Upper lobe of left lung (tissue), 6 donors: ENCODE measurements around the gene FNDC7. TPM values are rescaled to one million over a fixed set of nuclear protein-coding genes. Genes with fewer than 3 reads are reported as not detected.

ENCODE experiments used
- ATAC-seq, 2 donors: fragments of 200-7000 bp; cut with Tn5 transposase; one replicate each; pipeline ENCODE4 v1.9.1; 2022; ENCODE audit warnings: mild to moderate bottlenecking in 2 of 2, moderate library complexity in 2 of 2; ENCODE audit not compliant: low FRiP score in 2 of 2
- DNase-seq, 2 donors: peaks; one replicate each; pipeline ENCODE4 v3.0.0-alpha.2; 2019 to 2020
- H3K27ac ChIP-seq, 4 donors: fragments of 200-600 bp; sonication (generic); one replicate each; pipeline ENCODE4 v1.5.1; 2016 to 2019
- H3K27me3 ChIP-seq, 4 donors: fragments of 200-600 bp; sonication (generic); one replicate each; pipeline ENCODE4 v1.5.1; 2017 to 2019
- H3K36me3 ChIP-seq, 4 donors: fragments of 200-600 bp; sonication (generic); one replicate each; pipeline ENCODE4 v1.5.1; 2016 to 2019
- H3K4me1 ChIP-seq, 4 donors: fragments of 200-600 bp; sonication (generic); one replicate each; pipeline ENCODE4 v1.5.1; 2018 to 2019
- H3K4me3 ChIP-seq, 4 donors: fragments of 200-600 bp; sonication (generic); one replicate each; pipeline ENCODE4 v1.5.1; 2017 to 2019; ENCODE audit warnings: mild to moderate bottlenecking in 2 of 4, moderate library complexity in 1 of 4
- H3K9me3 ChIP-seq, 4 donors: fragments of 200-600 bp; sonication (generic); one replicate each; pipeline ENCODE4 v1.5.1; 2018 to 2019
- CTCF ChIP-seq, 6 experiments: fragments of 450-650 bp in 4 of 6; fragments of 200-600 bp in 2 of 6; sonication (generic) in 2 of 6; IDR thresholded peaks; one replicate each; pipeline ENCODE4 v1.5.1; 2016 to 2019; ENCODE audit warnings: antibody characterized with exemption in 6 of 6
- EP300 ChIP-seq, 4 donors: sonication (generic); formaldehyde crosslinking; IDR thresholded peaks; one replicate each; pipeline ENCODE4 v1.5.1; 2017; ENCODE audit warnings: antibody characterized with exemption in 4 of 4, control low read depth in 2 of 4
- POLR2A ChIP-seq, 4 donors: fragments of 450-650 bp; IDR thresholded peaks; one replicate each; pipeline ENCODE4 v1.5.1; 2016 to 2017; ENCODE audit warnings: antibody characterized with exemption in 4 of 4, mild to moderate bottlenecking in 2 of 4
- POLR2AphosphoS5 ChIP-seq, 2 donors: sonication (generic); formaldehyde crosslinking; IDR thresholded peaks; one replicate each; pipeline ENCODE4 v1.5.1; 2017; ENCODE audit warnings: antibody characterized with exemption in 2 of 2
- WGBS, 2 donors: methylation state at CpG; one replicate each; pipeline ENCODE4 v1.1.5; 2017 to 2018; 5-methylcytosine and 5-hydroxymethylcytosine counted together
- total RNA-seq, 6 donors: library from RNA; depleted of rRNA in 4 of 6; stranded (reverse); fragments of >200 nt in 4 of 6; gene quantifications; one replicate each; pipeline versions ENCODE4 v1.1.0 to v1.2.1, GENCODE V29; 2016 to 2021
- donor health status: DM: no; HTN: no; CAD: no; lungs with moderate emphysema.
- donor health status: DM: no; HTN: yes; CAD: no; lungs with severe emphysema.

Gene FNDC7
- total RNA-seq, 6 donors from 2014 or later = 2.1 TPM; not detected in 5

GRCh38 chr1:108704496-108704895, 8.2 kb upstream of the FNDC7 start:
- Histone ChIP-seq H3K27me3 (no peaks in the 10 kb centered on the region), H3K4me3 (no peak overlapping the region), H3K9me3 (no peaks in the 10 kb centered on the region), H3K27ac (no peak overlapping the region), H3K4me1 (peaks cover 0 to 7% (median 3%) of the 10 kb centered on the region in 4 donors), H3K36me3 (peaks cover 0 to 28% (median 10%) of the 10 kb centered on the region in 4 donors)
- 65 to 75% methylated on average over 2 of the region's 2 CpGs for WGBS, 2 donors
- no peak for TF ChIP-seq CTCF (IDR thresholded peaks at IDR 0.05)
- no peak for TF ChIP-seq POLR2AphosphoS5 (IDR thresholded peaks at IDR 0.05)
- no peak for TF ChIP-seq EP300 (IDR thresholded peaks at IDR 0.05)
- no peak for TF ChIP-seq POLR2A (IDR thresholded peaks at IDR 0.05)
- ATAC-seq (peak in 1 of 2 donors; percentile 64), DNase-seq (no peak)

DNA sequence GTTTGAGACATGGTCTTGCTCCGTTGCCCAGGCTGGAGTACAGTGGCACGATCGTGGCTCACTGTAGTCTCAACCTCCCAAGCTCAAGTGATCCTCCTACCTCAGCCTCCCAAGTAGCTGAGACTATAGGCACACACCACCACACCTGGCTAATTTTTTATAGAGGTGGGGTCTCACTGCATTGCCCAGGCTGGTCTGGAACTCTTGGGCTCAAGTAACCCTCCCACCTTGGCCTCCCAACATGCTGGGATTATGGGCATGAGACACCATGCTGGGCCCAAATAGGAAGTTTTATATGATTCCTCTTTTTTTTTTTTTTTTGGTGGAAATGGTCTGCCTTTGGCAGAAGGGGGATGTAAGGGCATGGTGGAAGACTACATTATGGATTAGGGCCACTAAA, 6.1 kb upstream of the FNDC7 start:
- DNase-seq (no peak), ATAC-seq (no peak)
- peaks cover 0 to 7% (median 3%) of the 10 kb centered on the region in 4 donors for H3K4me1 ChIP-seq
- no peaks in the 10 kb centered on the region for H3K27me3 ChIP-seq
- no peak for TF ChIP-seq POLR2AphosphoS5 (IDR thresholded peaks at IDR 0.05)
- peaks cover 0 to 7% (median 0%) of the 10 kb centered on the region in 4 donors for H3K36me3 ChIP-seq
- no peak overlapping the region for H3K4me3 ChIP-seq
- H3K27ac ChIP-seq = no peak overlapping the region
- H3K9me3 ChIP-seq = no peaks in the 10 kb centered on the region
- WGBS, 2 donors = 86 to 89% methylated on average over 3 of the region's 3 CpGs

DNA sequence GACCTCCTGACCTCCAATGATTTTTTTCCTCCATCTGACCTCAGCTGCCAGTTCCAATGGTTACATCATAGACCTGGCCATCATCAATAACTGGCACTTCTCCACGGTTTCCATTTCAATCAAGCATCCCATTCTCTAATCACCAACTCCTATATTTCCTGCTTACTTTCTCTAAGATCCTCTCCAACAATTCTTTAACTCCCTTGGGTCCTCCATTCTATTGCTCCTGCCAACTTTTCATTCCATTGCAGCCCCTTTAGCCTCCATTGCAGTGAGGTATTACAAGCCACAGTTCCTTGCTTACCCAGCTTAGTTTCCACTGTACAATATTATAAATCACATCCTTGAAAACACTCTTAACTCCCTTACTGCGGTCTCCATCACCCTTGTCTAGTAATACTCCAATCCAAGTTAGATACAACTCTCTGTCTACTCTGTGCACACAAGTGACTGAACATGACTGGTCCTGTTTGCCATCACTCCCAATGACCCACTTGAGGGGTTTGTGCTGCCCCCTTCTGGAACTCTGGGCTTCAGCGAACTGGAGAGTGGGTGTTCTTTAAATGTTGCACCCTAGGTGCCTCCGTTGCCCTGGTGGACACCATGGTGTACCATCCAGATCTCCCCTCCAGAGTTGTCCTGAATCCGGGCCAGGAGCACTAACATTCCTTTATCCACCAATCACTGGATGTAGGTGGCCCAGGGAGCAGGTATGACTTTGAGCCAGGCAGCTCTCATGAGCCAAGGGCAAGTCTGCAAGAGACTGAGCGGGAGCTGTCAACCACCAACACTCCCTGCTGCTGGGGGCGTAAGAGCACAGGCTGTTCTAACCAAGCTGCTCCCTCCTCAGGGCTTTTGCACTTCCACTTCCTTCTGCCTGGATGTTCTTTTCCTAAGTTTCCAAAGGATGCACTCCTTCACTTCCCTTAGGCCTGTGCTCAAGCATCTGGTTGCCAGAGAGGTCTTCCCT, 3.7 kb upstream of the FNDC7 start:
- peak in 1 of 2 donors; percentile 29 for DNase-seq
- Histone ChIP-seq H3K27me3 (no peaks in the 10 kb centered on the region), H3K4me1 (peaks cover 0 to 7% (median 3%) of the 10 kb centered on the region in 4 donors), H3K9me3 (no peaks in the 10 kb centered on the region), H3K36me3 (no peaks in the 10 kb centered on the region), H3K27ac (no peak overlapping the region), H3K4me3 (no peak overlapping the region)
- peak; percentile 31 to 37 for ATAC-seq
- TF ChIP-seq POLR2AphosphoS5 (IDR thresholded peaks at IDR 0.05) (no peak), CTCF (IDR thresholded peaks at IDR 0.05) (peak in 5 of 6 experiments; percentile 10 to 36 (median 25))
- 70 to 83% methylated on average over 5 to 7 of the region's 7 CpGs for WGBS, 2 donors

- ATAC-seq = no peak
- Histone ChIP-seq H3K4me3 (no peak overlapping the region), H3K27ac (no peak overlapping the region), H3K36me3 (no peaks in the 10 kb centered on the region), H3K27me3 (no peaks in the 10 kb centered on the region), H3K4me1 (no peaks in the 10 kb centered on the region), H3K9me3 (no peaks in the 10 kb centered on the region)
- 77 to 92% methylated on average over 5 of the region's 5 CpGs for WGBS, 2 donors
- no peak for TF ChIP-seq CTCF (IDR thresholded peaks at IDR 0.05)
- TF ChIP-seq EP300 (IDR thresholded peaks at IDR 0.05) = no peak
- no peak for TF ChIP-seq POLR2A (IDR thresholded peaks at IDR 0.05)
- no peak for DNase-seq
Measured at GRCh38 chr1:108715932-108716331, 3.2 kb downstream of the FNDC7 start.

GRCh38 chr1:108716437-108717230, 3.9 kb downstream of the FNDC7 start:
- WGBS, 2 donors = 89 to 90% methylated on average over 2 of the region's 2 CpGs
- Histone ChIP-seq H3K4me1 (no peaks in the 10 kb centered on the region), H3K9me3 (no peaks in the 10 kb centered on the region), H3K27me3 (no peaks in the 10 kb centered on the region), H3K36me3 (no peaks in the 10 kb centered on the region), H3K27ac (no peak overlapping the region), H3K4me3 (no peak overlapping the region)
- DNase-seq (no peak), ATAC-seq (no peak)
- TF ChIP-seq CTCF (IDR thresholded peaks at IDR 0.05) (no peak), EP300 (IDR thresholded peaks at IDR 0.05) (no peak), POLR2A (IDR thresholded peaks at IDR 0.05) (no peak), POLR2AphosphoS5 (IDR thresholded peaks at IDR 0.05) (no peak)
